Smooth muscle cell (in vitro differentiated cells): ENCODE measurements around the gene MICAL3. TPM values are rescaled to one million over a fixed set of nuclear protein-coding genes. Genes with fewer than 3 reads are reported as not detected.

Experiments used
- DNase-seq: peaks from one replicate; lab custom pipeline; 2025; ENCODE audit not compliant: unreplicated experiment; lab: John Stamatoyannopoulos, UW
- H2AFZ ChIP-seq: fragments of 200-600 bp; sonication (generic); 2 replicates; pipeline ENCODE4 v1.6.0; 2016; ENCODE audit warnings: antibody characterized with exemption, low read depth, mild to moderate bottlenecking
- H3F3A ChIP-seq: fragments of 200-600 bp; sonication (generic); 2 replicates; pipeline ENCODE4 v1.6.0; 2017; ENCODE audit warnings: antibody characterized with exemption, low read depth
- H3K27ac ChIP-seq: fragments of 200-600 bp; sonication (generic); 2 replicates; pipeline ENCODE4 v1.5.1; 2016; ENCODE audit warnings: low read depth, mild to moderate bottlenecking
- H3K27me3 ChIP-seq: fragments of 200-600 bp; sonication (generic); 2 replicates; pipeline ENCODE4 v1.6.1; 2016; ENCODE audit warnings: low read depth, mild to moderate bottlenecking
- H3K36me3 ChIP-seq: fragments of 200-600 bp; sonication (generic); 2 replicates; pipeline ENCODE4 v1.5.1; 2016; ENCODE audit warnings: low read depth
- H3K4me1 ChIP-seq: fragments of 200-600 bp; sonication (generic); 2 replicates; pipeline ENCODE4 v1.5.1; 2016; ENCODE audit warnings: low read depth
- H3K4me2 ChIP-seq: fragments of 200-600 bp; sonication (generic); 2 replicates; pipeline ENCODE4 v1.6.0; 2016; ENCODE audit warnings: mild to moderate bottlenecking
- H3K4me3 ChIP-seq: fragments of 200-600 bp; sonication (generic); 2 replicates; pipeline ENCODE4 v1.5.1; 2016; ENCODE audit warnings: mild to moderate bottlenecking
- H3K79me2 ChIP-seq: fragments of 200-600 bp; sonication (generic); 2 replicates; pipeline ENCODE4 v1.6.0; 2016; ENCODE audit warnings: low read depth, mild to moderate bottlenecking
- H3K9ac ChIP-seq: fragments of 200-600 bp; sonication (generic); 2 replicates; pipeline ENCODE4 v1.6.0; 2016; ENCODE audit warnings: low read depth
- H3K9me3 ChIP-seq: fragments of 200-600 bp; sonication (generic); replicated peaks from 2 replicates; pipeline ENCODE4 v1.5.1; 2016; ENCODE audit warnings: low read depth
- H4K20me1 ChIP-seq: fragments of 200-600 bp; sonication (generic); 2 replicates; pipeline ENCODE4 v1.6.0; 2016; ENCODE audit warnings: low read depth
- CTCF ChIP-seq: fragments of 200-600 bp; sonication (generic); IDR thresholded peaks from 2 replicates; pipeline ENCODE4 v1.5.1; 2017; ENCODE audit warnings: borderline replicate concordance, mild to moderate bottlenecking, antibody characterized with exemption; ENCODE audit not compliant: insufficient read depth, poor library complexity, severe bottlenecking
- WGBS: methylation state at CpG from one replicate; pipeline ENCODE4 v1.1.7; 2016; ENCODE audit warnings: low lambda C conversion rate; 5-methylcytosine and 5-hydroxymethylcytosine counted together
- polyA plus RNA-seq: library from polyadenylated mRNA; unstranded; fragments of >200 nt; fragmentation: Nextera tagmentation; extraction: Ambion mirVana; gene quantifications from 2 replicates; pipeline ENCODE4 v1.2.1, GENCODE V29; 2016
- total RNA-seq: library from RNA; depleted of rRNA; stranded (reverse); fragments of >200 nt; gene quantifications from 2 replicates; pipeline ENCODE4 v1.2.3, GENCODE V29; 2014

MICAL3 gene
- total and polyA plus RNA-seq, 2 experiments from 2014 or later, result 3.1 to 28.6 TPM

DNA sequence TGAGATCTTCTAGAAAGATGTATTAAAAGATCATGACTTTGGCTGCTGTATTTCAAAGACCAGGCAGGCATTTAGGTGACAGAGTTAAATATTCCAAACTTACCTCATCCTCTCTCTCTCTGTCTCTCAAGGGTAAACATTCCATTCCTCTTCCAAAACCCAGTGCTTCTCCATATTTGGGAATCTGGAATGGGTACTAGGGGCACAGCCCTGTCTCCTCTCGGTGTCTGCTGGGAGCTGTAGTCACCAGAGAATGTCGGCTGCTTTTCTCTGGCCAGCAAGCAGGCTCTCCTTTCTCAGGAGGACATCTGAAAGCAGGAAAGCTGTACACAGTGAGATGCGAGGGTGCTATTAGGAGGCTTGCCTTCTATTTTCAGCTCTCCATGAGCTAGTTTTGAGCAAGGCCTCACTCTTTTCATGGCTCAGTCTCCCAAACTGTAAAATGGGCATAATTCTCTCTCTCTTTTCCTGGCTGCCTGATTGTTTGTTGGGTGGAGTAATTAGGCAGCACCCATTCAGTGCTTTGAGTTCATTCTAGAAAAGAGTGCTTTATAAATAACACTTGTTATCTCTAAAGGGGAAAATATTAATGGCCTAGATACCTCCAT lies 44.1 kb upstream of the MICAL3 start:
- Histone ChIP-seq H4K20me1 (no peaks in the 10 kb centered on the region), H3K79me2 (no peaks in the 10 kb centered on the region), H3K4me2 (no peak overlapping the region), H3K9me3 (no peaks in the 10 kb centered on the region), H2AFZ (peak overlapping the region; percentile 35), H3K4me1 (no peaks in the 10 kb centered on the region), H3K9ac (no peak overlapping the region), H3K4me3 (no peak overlapping the region), H3F3A (no peaks in the 10 kb centered on the region), H3K27ac (no peak overlapping the region), H3K27me3 (no peaks in the 10 kb centered on the region), H3K36me3 (no peaks in the 10 kb centered on the region)
- TF ChIP-seq CTCF, result no peak
- WGBS, result 57% methylated on average over 3 of the region's 3 CpGs
- no peak for DNase-seq

DNA sequence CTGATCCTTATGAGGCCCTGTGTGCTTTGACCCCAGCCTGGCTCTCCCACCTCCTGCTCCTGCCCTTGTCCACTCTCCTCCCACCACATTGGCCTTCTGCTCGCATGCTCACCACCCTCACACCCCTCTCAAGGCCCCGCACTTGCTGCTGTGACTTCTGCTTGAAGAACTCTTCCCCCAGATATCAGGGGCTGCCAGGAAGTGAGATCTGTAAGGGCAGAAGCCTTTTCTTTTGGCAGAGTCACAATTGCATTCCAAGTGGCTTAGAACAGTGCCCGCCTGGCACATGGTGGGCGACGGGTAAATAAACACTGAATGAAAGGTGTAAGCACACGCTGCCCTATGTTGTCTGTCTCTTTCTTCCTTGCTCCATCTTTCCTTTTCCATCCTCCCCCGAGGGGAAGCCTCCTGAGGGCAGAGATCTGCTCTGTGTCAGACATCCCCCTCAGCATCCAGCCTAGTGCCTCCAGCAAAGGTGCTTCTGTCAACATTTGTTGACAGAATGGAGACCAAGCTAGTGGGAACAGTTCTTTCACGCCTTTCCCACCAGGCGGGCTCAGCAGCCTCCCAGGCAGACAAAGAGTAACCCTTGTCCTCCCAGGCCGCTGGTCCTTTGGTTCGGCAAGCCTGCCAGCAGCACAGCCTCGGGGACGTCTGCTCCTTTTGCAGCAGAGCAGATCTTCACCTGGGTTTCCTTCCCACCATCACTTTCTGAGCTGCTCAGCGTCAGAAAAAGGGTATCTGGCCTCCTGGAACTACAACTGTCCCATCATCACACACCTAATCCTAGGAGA lies 43.4 kb upstream of the MICAL3 start:
- no peak for DNase-seq
- H3K9ac ChIP-seq, result no peak overlapping the region
- H2AFZ ChIP-seq, result peak overlapping the region; percentile 35
- H3K4me2 ChIP-seq, result no peak overlapping the region
- no peaks in the 10 kb centered on the region for H3K79me2 ChIP-seq
- WGBS, result 74% methylated on average over 14 of the region's 14 CpGs
- TF ChIP-seq CTCF, result no peak
- H3K9me3 ChIP-seq, result no peaks in the 10 kb centered on the region
- H3F3A ChIP-seq, result no peaks in the 10 kb centered on the region
- no peak overlapping the region for H3K4me3 ChIP-seq
- H3K27me3 ChIP-seq, result no peaks in the 10 kb centered on the region
- no peak overlapping the region for H3K27ac ChIP-seq
- no peaks in the 10 kb centered on the region for H3K4me1 ChIP-seq
- H3K36me3 ChIP-seq, result no peaks in the 10 kb centered on the region
- no peaks in the 10 kb centered on the region for H4K20me1 ChIP-seq

DNA sequence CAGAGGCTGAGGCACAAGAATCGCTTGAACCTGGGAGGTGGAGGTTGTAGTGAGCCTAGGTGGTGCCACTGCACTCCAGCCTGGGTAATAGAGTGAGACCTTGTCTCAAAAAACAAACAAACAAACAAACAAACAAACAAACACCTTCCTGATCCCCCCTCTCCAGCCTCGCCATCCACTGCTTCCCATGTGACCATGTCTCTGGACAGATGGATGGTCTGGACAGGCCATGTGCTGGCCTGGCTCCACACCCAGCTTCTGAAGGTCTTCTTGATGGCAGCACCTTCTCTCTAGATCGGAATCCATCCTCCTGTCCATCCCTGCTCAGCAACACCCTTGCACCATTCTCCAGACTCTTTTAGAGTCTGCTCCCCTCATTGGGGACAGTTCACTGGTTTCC lies 42.8 kb upstream of the MICAL3 start:
- Histone ChIP-seq H3K4me2 (no peak overlapping the region), H3K9ac (no peak overlapping the region), H3K27ac (no peak overlapping the region), H2AFZ (no peak overlapping the region), H3F3A (no peaks in the 10 kb centered on the region), H3K4me1 (no peaks in the 10 kb centered on the region), H3K36me3 (no peaks in the 10 kb centered on the region), H4K20me1 (no peaks in the 10 kb centered on the region), H3K27me3 (no peaks in the 10 kb centered on the region), H3K4me3 (no peak overlapping the region), H3K9me3 (no peaks in the 10 kb centered on the region), H3K79me2 (no peaks in the 10 kb centered on the region)
- 95% methylated on average over 3 of the region's 3 CpGs for WGBS
- no peak for TF ChIP-seq CTCF
- no peak for DNase-seq
